ENCODE results near the gene MED28. TPM values are rescaled to one million over a fixed set of nuclear protein-coding genes. Genes with fewer than 3 reads are reported as not detected.

Gene MED28
- total and polyA plus RNA-seq, 2 of the 4 experiments (the other 2 are of a cell fraction), result 8.8 to 9.3 TPM

DNA sequence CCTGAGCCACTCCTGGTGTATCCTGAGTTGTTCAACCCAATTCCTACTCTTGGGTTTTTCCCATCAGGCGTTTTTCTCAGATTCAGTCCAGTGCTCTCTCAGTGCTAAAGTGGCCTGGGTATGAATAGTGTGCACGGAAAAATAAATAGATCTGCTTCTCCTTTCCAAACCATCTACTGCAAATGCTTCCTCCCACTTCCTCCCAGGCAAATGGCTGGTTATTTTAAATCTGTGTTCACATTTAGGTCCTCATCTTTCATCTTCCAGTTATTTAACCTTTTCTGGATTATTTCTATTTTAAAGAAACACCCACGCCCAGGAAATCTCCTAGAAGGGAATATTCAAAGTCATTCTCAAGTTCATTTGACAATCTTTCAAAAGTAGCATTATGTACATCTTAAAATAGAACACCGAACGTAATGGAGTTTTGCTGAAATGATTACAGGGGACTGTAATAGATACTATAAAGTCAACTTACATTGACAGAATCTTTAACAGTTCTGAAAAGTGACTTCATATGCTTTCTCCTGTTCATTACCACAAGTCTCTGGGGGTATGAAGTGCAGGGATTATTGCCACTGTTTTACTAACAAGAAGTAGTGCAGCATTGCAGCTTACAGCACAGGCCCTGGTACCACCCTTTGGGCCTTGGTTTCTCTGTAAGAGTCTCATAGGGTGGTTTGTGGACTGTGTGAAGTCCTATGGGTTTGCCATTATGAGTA, 66.3 kb downstream of the MED28 start:
- no TSS peak for BruUV-seq (replicated peaks)
- H2AK9ac ChIP-seq (replicated peaks; ENCODE audit: low read depth, low read length, poor library complexity), result no peak overlapping the region
- no peak overlapping the region for H3K18ac ChIP-seq (ENCODE audit: low read depth, low read length)
- H3K9me3 ChIP-seq (ENCODE audit: control insufficient read depth, insufficient read depth, low read length), result no peaks in the 10 kb centered on the region
- no peak overlapping the region for H4K8ac ChIP-seq (ENCODE audit: low read depth in 2 of 2, low read length in 2 of 2)
- no peak overlapping the region for H3K4me2 ChIP-seq (ENCODE audit: low read depth, low read length)
- intact Hi-C loops (cut with micrococcal nuclease) (no loop called here), dilution Hi-C loops (cut with HindIII; ENCODE audit: low sequenced_read_pairs, unreplicated experiment) (no loop called here), in situ Hi-C loops (cut with MboI; ENCODE audit: low sequenced_read_pairs) (no loop called here)
- no peak overlapping the region for H2AK5ac ChIP-seq (ENCODE audit: low read depth, low read length)
- no peak overlapping the region for H3K56ac ChIP-seq (ENCODE audit: extremely low read depth, insufficient read depth, low read length)
- H3K27me3 ChIP-seq (ENCODE audit: control insufficient read depth, insufficient read depth, low read length), result no peaks in the 10 kb centered on the region
- no peaks in the 10 kb centered on the region for H3K79me1 ChIP-seq (ENCODE audit: low read depth in 1 of 2, low read length in 2 of 2)
- H4K20me1 ChIP-seq (ENCODE audit: insufficient read depth, low read length), result no peaks in the 10 kb centered on the region
- H2AFZ ChIP-seq (replicated peaks; ENCODE audit: low read length, poor library complexity), result no peak overlapping the region
- no peak overlapping the region for H3K4me3 ChIP-seq (ENCODE audit: insufficient read depth, low read depth, low read length)
- H3K27ac ChIP-seq (ENCODE audit: insufficient read depth, low read length), result no peak overlapping the region
- DNase-seq (no peak), ATAC-seq (ENCODE audit: low read depth) (no peak)
- H3K36me3 ChIP-seq (ENCODE audit: control insufficient read depth, insufficient read depth, low read length), result no peaks in the 10 kb centered on the region
- ChIA-PET CTCF (no interaction called here), POLR2A (ENCODE audit: unreplicated experiment) (no interaction called here)
- no peak overlapping the region for H4K5ac ChIP-seq (ENCODE audit: low read depth, low read length)
- no peak overlapping the region for H2BK20ac ChIP-seq (ENCODE audit: low read depth, low read length)
- no peak overlapping the region for H2BK120ac ChIP-seq (ENCODE audit: low read depth, low read length)
- H3K23ac ChIP-seq (ENCODE audit: low read depth, low read length), result no peak overlapping the region
- no peak overlapping the region for H3K4ac ChIP-seq (ENCODE audit: low read depth, low read length)
- H4K91ac ChIP-seq (ENCODE audit: insufficient read depth, low read depth, low read length), result no peak overlapping the region
- no peaks in the 10 kb centered on the region for H3K4me1 ChIP-seq (ENCODE audit: control insufficient read depth, insufficient read depth, low read length)
- no CpG with 5 or more reads among the region's 5 CpGs for WGBS, 2 experiments (ENCODE audit: extremely low coverage in 2 of 2, insufficient read length in 1 of 2)
- H2BK5ac ChIP-seq (ENCODE audit: low read depth, low read length, poor library complexity, severe bottlenecking), result no peak overlapping the region
- no peak overlapping the region for H3K9ac ChIP-seq (ENCODE audit: low read depth, low read length)
- H3K9me1 ChIP-seq (ENCODE audit: insufficient read depth, low read length), result no peaks in the 10 kb centered on the region
- TF ChIP-seq RCOR1 (IDR thresholded peaks at IDR 0.05; ENCODE audit: insufficient replicate concordance, low read length) (no peak), FOS (IDR thresholded peaks at IDR 0.05; ENCODE audit: low read depth, low read length) (no peak), POLR2A (IDR thresholded peaks at IDR 0.05; ENCODE audit: low read depth, low read length) (no peak), RFX5 (IDR thresholded peaks at IDR 0.05; ENCODE audit: low read depth, low read length) (no peak), MAFK (IDR thresholded peaks at IDR 0.05; ENCODE audit: low read depth, low read length) (no peak), MXI1 (IDR thresholded peaks at IDR 0.05; ENCODE audit: borderline replicate concordance, low read depth, low read length) (no peak), NFE2L2 (IDR thresholded peaks at IDR 0.05; ENCODE audit: low read depth, low read length) (no peak), RAD21 (IDR thresholded peaks at IDR 0.05; ENCODE audit: low read length) (no peak), MAZ (IDR thresholded peaks at IDR 0.05; ENCODE audit: borderline replicate concordance, low read depth, low read length) (no peak), SMC3 (IDR thresholded peaks at IDR 0.05; ENCODE audit: low read depth, low read length) (no peak), BHLHE40 (IDR thresholded peaks at IDR 0.05; ENCODE audit: low read depth, low read length) (no peak), CHD1 (IDR thresholded peaks at IDR 0.05; ENCODE audit: low read depth, low read length) (no peak), CEBPB (IDR thresholded peaks at IDR 0.05; ENCODE audit: low read depth, low read length) (no peak)
- TF ChIP-seq, protein P1, sequence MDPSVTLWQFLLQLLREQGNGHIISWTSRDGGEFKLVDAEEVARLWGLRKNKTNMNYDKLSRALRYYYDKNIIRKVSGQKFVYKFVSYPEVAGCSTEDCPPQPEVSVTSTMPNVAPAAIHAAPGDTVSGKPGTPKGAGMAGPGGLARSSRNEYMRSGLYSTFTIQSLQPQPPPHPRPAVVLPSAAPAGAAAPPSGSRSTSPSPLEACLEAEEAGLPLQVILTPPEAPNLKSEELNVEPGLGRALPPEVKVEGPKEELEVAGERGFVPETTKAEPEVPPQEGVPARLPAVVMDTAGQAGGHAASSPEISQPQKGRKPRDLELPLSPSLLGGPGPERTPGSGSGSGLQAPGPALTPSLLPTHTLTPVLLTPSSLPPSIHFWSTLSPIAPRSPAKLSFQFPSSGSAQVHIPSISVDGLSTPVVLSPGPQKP (IDR thresholded peaks at IDR 0.05; ENCODE audit: borderline replicate concordance, low read depth, low read length), result no peak
- TF ChIP-seq, protein P2, sequence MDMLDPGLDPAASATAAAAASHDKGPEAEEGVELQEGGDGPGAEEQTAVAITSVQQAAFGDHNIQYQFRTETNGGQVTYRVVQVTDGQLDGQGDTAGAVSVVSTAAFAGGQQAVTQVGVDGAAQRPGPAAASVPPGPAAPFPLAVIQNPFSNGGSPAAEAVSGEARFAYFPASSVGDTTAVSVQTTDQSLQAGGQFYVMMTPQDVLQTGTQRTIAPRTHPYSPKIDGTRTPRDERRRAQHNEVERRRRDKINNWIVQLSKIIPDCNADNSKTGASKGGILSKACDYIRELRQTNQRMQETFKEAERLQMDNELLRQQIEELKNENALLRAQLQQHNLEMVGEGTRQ (IDR thresholded peaks at IDR 0.05; ENCODE audit: low read depth, low read length), result no peak
- TF ChIP-seq, protein P3, sequence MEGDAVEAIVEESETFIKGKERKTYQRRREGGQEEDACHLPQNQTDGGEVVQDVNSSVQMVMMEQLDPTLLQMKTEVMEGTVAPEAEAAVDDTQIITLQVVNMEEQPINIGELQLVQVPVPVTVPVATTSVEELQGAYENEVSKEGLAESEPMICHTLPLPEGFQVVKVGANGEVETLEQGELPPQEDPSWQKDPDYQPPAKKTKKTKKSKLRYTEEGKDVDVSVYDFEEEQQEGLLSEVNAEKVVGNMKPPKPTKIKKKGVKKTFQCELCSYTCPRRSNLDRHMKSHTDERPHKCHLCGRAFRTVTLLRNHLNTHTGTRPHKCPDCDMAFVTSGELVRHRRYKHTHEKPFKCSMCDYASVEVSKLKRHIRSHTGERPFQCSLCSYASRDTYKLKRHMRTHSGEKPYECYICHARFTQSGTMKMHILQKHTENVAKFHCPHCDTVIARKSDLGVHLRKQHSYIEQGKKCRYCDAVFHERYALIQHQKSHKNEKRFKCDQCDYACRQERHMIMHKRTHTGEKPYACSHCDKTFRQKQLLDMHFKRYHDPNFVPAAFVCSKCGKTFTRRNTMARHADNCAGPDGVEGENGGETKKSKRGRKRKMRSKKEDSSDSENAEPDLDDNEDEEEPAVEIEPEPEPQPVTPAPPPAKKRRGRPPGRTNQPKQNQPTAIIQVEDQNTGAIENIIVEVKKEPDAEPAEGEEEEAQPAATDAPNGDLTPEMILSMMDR (conservative IDR thresholded peaks at IDR 0.05; ENCODE audit: low read depth, low read length), result no peak
- no peak overlapping the region for H2BK15ac ChIP-seq (ENCODE audit: low read depth, low read length)
- no peak overlapping the region for H3K14ac ChIP-seq (replicated peaks; ENCODE audit: low read depth, low read length)
